SK-N-SH treated with all-trans-retinoic acid at 6 μM for 48 hours (cell line): Measurements from ENCODE around the gene SART1.

ENCODE experiments used
- ATAC-seq: fragments of 200-7000 bp; cut with Tn5 transposase; 3 replicates; pipeline ENCODE4 v1.9.1; 2020; ENCODE audit warnings: mild to moderate bottlenecking, moderate library complexity
- ARNTL ChIP-seq: fragments of 450-650 bp; formaldehyde crosslinking; IDR thresholded peaks from 2 replicates; pipeline ENCODE4 v1.5.0; 2020; ENCODE audit warnings: low read depth, mild to moderate bottlenecking, moderate library complexity, borderline replicate concordance
- BACH2 ChIP-seq: fragments of 250-450 bp; sonication (Bioruptor Pico); IDR thresholded peaks from 2 replicates; pipeline ENCODE4 v1.9.0; 2021; ENCODE audit warnings: mild to moderate bottlenecking, borderline replicate concordance
- CSDC2 ChIP-seq: fragments of 250-450 bp; sonication (Bioruptor Pico); IDR thresholded peaks from 2 replicates; pipeline ENCODE4 v1.5.0; 2020; ENCODE audit warnings: mild to moderate bottlenecking, moderate library complexity
- CSRNP3 ChIP-seq: fragments of 250-450 bp; sonication (Bioruptor Pico); IDR thresholded peaks from 2 replicates; pipeline ENCODE4 v1.5.1; 2021; ENCODE audit warnings: mild to moderate bottlenecking, moderate library complexity
- ESRRG ChIP-seq: fragments of 250-450 bp; sonication (Bioruptor Pico); IDR thresholded peaks from 2 replicates; pipeline ENCODE4 v1.6.1; 2021; ENCODE audit warnings: mild to moderate bottlenecking
- PATZ1 ChIP-seq: fragments of 250-450 bp; sonication (Bioruptor Pico); IDR thresholded peaks from 2 replicates; pipeline ENCODE4 v1.8.0; 2020; ENCODE audit warnings: mild to moderate bottlenecking, moderate library complexity, borderline replicate concordance
- PPARA ChIP-seq: fragments of 250-450 bp; sonication (Bioruptor Pico); IDR thresholded peaks from 2 replicates; pipeline ENCODE4 v1.5.0; 2020; ENCODE audit warnings: mild to moderate bottlenecking, borderline replicate concordance
- RARB ChIP-seq: fragments of 250-450 bp; sonication (Bioruptor Pico); IDR thresholded peaks from 2 replicates; pipeline ENCODE4 v1.8.0; 2021; ENCODE audit warnings: mild to moderate bottlenecking, moderate library complexity
- TCF4 ChIP-seq: fragments of 250-450 bp; sonication (Bioruptor Pico); IDR thresholded peaks from 2 replicates; pipeline ENCODE4 v1.8.0; 2021; ENCODE audit warnings: mild to moderate bottlenecking, moderate library complexity, borderline replicate concordance
- TOX ChIP-seq: fragments of 250-450 bp; sonication (Bioruptor Pico); IDR thresholded peaks from 2 replicates; pipeline ENCODE4 v1.8.0; 2021; ENCODE audit warnings: mild to moderate bottlenecking, moderate library complexity, borderline replicate concordance
- TSHZ2 ChIP-seq: fragments of 250-450 bp; sonication (Bioruptor Pico); IDR thresholded peaks from 2 replicates; pipeline ENCODE4 v1.5.0; 2020; ENCODE audit warnings: mild to moderate bottlenecking, moderate library complexity
- ZC3H10 ChIP-seq: fragments of 250-450 bp; sonication (Bioruptor Pico); IDR thresholded peaks from 2 replicates; pipeline ENCODE4 v1.5.1; 2021; ENCODE audit warnings: mild to moderate bottlenecking, moderate library complexity
- ZFP30 ChIP-seq: fragments of 450-650 bp; formaldehyde crosslinking; IDR thresholded peaks from 2 replicates; pipeline ENCODE4 v1.5.0; 2022; ENCODE audit warnings: mild to moderate bottlenecking, moderate library complexity
- ZNF565 ChIP-seq: fragments of 450-650 bp; formaldehyde crosslinking; conservative IDR thresholded peaks from 2 replicates; pipeline ENCODE4 v1.5.0; 2020; ENCODE audit warnings: low read depth, mild to moderate bottlenecking, moderate library complexity
- ZNF8 ChIP-seq: fragments of 450-650 bp; formaldehyde crosslinking; IDR thresholded peaks from 2 replicates; pipeline ENCODE4 v1.5.0; 2020; ENCODE audit warnings: mild to moderate bottlenecking, moderate library complexity
- TF ChIP-seq, protein P1 (sequence below): fragments of 250-450 bp; sonication (Bioruptor Pico); IDR thresholded peaks from 2 replicates; pipeline ENCODE4 v1.5.1; 2020; ENCODE audit warnings: low read depth, mild to moderate bottlenecking, moderate library complexity
- TF ChIP-seq, protein P2 (sequence below): fragments of 250-450 bp; sonication (Bioruptor Pico); IDR thresholded peaks from 2 replicates; pipeline ENCODE4 v1.8.0; 2021; ENCODE audit warnings: low read depth, mild to moderate bottlenecking, moderate library complexity, borderline replicate concordance

SART1 gene

GRCh38 chr11:66015936-66016792 lies 54.6 kb downstream of the SART1 start:
- peak; percentile 3; the same call in 1 of the 3 replicates for ATAC-seq
- TF ChIP-seq, protein P1, sequence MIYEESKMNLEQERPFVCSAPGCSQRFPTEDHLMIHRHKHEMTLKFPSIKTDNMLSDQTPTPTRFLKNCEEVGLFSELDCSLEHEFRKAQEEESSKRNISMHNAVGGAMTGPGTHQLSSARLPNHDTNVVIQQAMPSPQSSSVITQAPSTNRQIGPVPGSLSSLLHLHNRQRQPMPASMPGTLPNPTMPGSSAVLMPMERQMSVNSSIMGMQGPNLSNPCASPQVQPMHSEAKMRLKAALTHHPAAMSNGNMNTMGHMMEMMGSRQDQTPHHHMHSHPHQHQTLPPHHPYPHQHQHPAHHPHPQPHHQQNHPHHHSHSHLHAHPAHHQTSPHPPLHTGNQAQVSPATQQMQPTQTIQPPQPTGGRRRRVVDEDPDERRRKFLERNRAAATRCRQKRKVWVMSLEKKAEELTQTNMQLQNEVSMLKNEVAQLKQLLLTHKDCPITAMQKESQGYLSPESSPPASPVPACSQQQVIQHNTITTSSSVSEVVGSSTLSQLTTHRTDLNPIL, result no peak
- TF ChIP-seq TCF4 (CRISPR knock-in tag) (no peak), ZNF565 (CRISPR knock-in tag) (no peak), TSHZ2 (CRISPR knock-in tag) (no peak), BACH2 (CRISPR knock-in tag) (no peak), RARB (no peak), PATZ1 (CRISPR knock-in tag) (no peak), ZFP30 (CRISPR knock-in tag) (no peak), CSDC2 (CRISPR knock-in tag) (no peak)
- TF ChIP-seq, protein P2, sequence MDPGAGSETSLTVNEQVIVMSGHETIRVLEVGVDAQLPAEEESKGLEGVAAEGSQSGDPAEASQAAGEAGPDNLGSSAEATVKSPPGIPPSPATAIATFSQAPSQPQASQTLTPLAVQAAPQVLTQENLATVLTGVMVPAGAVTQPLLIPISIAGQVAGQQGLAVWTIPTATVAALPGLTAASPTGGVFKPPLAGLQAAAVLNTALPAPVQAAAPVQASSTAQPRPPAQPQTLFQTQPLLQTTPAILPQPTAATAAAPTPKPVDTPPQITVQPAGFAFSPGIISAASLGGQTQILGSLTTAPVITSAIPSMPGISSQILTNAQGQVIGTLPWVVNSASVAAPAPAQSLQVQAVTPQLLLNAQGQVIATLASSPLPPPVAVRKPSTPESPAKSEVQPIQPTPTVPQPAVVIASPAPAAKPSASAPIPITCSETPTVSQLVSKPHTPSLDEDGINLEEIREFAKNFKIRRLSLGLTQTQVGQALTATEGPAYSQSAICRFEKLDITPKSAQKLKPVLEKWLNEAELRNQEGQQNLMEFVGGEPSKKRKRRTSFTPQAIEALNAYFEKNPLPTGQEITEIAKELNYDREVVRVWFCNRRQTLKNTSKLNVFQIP, result no peak

GRCh38 chr11:66016793-66017177 lies 55.3 kb downstream of the SART1 start:
- ATAC-seq, result no peak

GRCh38 chr11:66017321-66017720 lies 55.8 kb downstream of the SART1 start:
- ATAC-seq, result no peak
- TF ChIP-seq BACH2 (CRISPR knock-in tag), result no peak
- no peak for TF ChIP-seq ARNTL (CRISPR knock-in tag)
- TF ChIP-seq CSRNP3 (CRISPR knock-in tag), result no peak
- TF ChIP-seq, protein P2, result no peak
- no peak for TF ChIP-seq TOX (CRISPR knock-in tag)
- TF ChIP-seq ZNF8 (CRISPR knock-in tag), result no peak
- TF ChIP-seq ZNF565 (CRISPR knock-in tag), result no peak
- TF ChIP-seq ESRRG (CRISPR knock-in tag), result no peak
- no peak for TF ChIP-seq CSDC2 (CRISPR knock-in tag)
- TF ChIP-seq ZC3H10 (CRISPR knock-in tag), result no peak
- TF ChIP-seq PPARA (CRISPR knock-in tag), result no peak
- TF ChIP-seq PATZ1 (CRISPR knock-in tag), result no peak
- TF ChIP-seq, protein P1, result no peak
- no peak for TF ChIP-seq TCF4 (CRISPR knock-in tag)
- TF ChIP-seq TSHZ2 (CRISPR knock-in tag), result no peak

More at GRCh38 chr11:66016793-66017177, 55.3 kb downstream of the SART1 start:
- TF ChIP-seq CSDC2 (CRISPR knock-in tag), result no peak
